ENCODE measurements around the gene WDFY4. TPM values are rescaled to one million over a fixed set of nuclear protein-coding genes. Genes with fewer than 3 reads are reported as not detected.

The WDFY4 gene
- polyA plus RNA-seq, 1 donor from 2014 or later = 78.7 TPM

- no peaks in the 10 kb centered on the region for H3K27me3 Mint-ChIP-seq
- H3K36me3 Mint-ChIP-seq = peaks cover 1% of the 10 kb centered on the region
- H3K27ac Mint-ChIP-seq = no peak overlapping the region
- no peaks in the 10 kb centered on the region for H3K9me3 Mint-ChIP-seq
- H3K4me1 Mint-ChIP-seq = peaks cover 4 to 18% (median 10%) of the 10 kb centered on the region in 3 donors
- no peak overlapping the region for H3K4me3 Mint-ChIP-seq
Measured at GRCh38 chr10:48794074-48794473, 109.4 kb downstream of the WDFY4 start.

DNA sequence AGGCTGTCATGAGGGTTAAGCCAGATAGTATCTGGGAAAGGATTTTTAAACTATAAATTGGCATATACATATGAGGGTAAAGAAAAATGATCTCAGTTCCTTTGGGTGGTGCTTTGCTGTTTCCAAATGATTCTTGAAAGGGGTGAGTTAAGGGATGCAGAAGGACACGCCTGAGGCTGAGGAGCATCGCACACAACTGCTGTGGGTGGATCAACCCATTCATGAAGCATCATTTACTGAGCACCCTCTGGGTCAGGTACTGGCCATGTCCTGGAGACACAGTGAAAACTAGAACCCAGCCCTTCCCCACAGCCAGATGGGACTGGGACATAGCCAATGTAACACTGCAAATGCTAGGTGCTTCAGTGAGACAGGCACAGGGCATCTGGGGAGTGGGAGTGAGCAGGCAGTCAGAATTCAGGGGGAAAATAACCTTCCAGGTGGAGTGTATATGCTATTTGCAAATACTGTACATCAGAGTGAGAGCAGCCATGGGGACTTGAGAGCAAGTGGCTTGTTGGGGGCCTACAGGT, 112.1 kb downstream of the WDFY4 start:
- Mint-ChIP-seq H3K27ac (peak overlapping the region in 1 of 3 donors; percentile 21), H3K9me3 (peaks cover 0 to 4% (median 3%) of the 10 kb centered on the region in 3 donors), H3K4me1 (peaks cover 22 to 33% (median 29%) of the 10 kb centered on the region in 3 donors), H3K27me3 (no peaks in the 10 kb centered on the region), H3K36me3 (no peaks in the 10 kb centered on the region), H3K4me3 (no peak overlapping the region)

DNA sequence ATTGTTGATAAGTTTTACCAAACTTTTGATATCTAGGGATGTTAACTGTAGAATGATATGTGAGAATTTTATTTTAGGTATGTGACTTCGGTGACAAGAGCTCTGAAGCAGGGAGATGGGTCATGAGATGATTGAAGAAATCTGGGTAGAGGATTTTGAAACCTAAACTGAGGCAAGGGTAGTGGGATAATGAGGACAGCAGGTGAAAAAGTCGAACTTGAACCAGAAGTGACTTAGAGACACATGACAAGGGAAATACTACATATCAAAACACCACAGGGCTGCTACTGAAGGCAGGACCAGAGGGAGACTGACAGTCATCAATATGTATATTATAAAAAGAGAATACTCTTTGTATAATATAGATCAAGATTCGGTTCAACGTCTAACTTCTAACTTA, 113.2 kb downstream of the WDFY4 start:
- Mint-ChIP-seq H3K4me3 (no peak overlapping the region), H3K27me3 (no peaks in the 10 kb centered on the region), H3K27ac (peak overlapping the region; percentile 24 to 93 (median 33))

DNA sequence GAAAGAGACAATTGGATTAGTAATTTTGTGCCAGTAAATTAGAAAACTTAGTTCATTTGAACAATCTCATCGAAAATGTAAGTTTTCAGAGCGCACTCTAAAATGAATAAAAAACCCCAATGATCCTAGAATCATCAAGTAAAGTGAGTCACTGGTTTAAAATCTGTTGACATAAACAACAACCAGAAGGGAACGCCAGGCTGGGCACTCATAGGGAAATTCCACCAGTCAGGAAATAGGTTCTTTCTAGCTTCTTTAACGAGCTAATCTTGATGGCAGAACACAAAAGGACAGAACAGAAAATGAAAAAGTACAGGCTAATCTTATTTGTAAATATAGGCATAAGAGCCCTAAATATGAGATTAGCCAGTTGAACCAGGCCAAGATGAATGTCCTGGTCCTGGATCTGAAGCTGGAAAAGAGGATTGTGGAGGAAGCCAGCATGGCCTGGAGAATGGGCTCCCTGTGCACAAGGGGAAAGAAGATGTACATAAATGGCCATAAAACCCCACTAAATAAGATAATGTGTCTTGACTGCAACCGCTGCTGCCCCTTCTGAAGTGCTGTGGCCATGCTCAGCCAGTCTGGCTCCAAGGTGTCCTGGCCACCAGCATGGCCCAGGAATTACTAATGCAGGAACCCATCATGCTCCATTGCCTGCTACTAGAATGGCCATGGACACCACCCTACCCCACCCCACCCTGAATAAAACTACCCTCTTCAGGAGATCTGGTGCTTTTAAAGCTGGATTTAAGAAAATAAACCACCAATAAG, 114.0 kb downstream of the WDFY4 start:
- Mint-ChIP-seq H3K4me3 (peak overlapping the region in 2 of 4 donors; percentile 38 to 82), H3K27me3 (no peaks in the 10 kb centered on the region), H3K27ac (peak overlapping the region; percentile 69 to 93 (median 89))

More for the DNA sequence above, 113.2 kb downstream of the WDFY4 start:
- peaks cover 3% of the 10 kb centered on the region for H3K36me3 Mint-ChIP-seq
- H3K4me1 Mint-ChIP-seq = peaks cover 28 to 39% (median 35%) of the 10 kb centered on the region in 3 donors
- H3K9me3 Mint-ChIP-seq = peaks cover 0 to 4% (median 3%) of the 10 kb centered on the region in 3 donors

GRCh38 chr10:48799341-48800006, 114.8 kb downstream of the WDFY4 start:
- Mint-ChIP-seq H3K4me3 (peak overlapping the region in 3 of 4 donors; percentile 38 to 83 (median 82)), H3K27me3 (no peaks in the 10 kb centered on the region), H3K27ac (peak overlapping the region; percentile 89 to 96 (median 93)), H3K36me3 (peaks cover 5% of the 10 kb centered on the region), H3K4me1 (peaks cover 33 to 45% (median 40%) of the 10 kb centered on the region in 3 donors), H3K9me3 (peaks cover 0 to 4% (median 3%) of the 10 kb centered on the region in 3 donors)

More for the DNA sequence above, 114.0 kb downstream of the WDFY4 start:
- peaks cover 29 to 42% (median 36%) of the 10 kb centered on the region in 3 donors for H3K4me1 Mint-ChIP-seq
- H3K9me3 Mint-ChIP-seq = peaks cover 0 to 4% (median 3%) of the 10 kb centered on the region in 3 donors
- H3K36me3 Mint-ChIP-seq = peaks cover 4% of the 10 kb centered on the region

- Mint-ChIP-seq H3K27me3 (no peaks in the 10 kb centered on the region), H3K36me3 (peaks cover 5% of the 10 kb centered on the region), H3K4me1 (peaks cover 40 to 50% (median 45%) of the 10 kb centered on the region in 3 donors), H3K9me3 (peaks cover 0 to 4% (median 3%) of the 10 kb centered on the region in 3 donors), H3K27ac (peak overlapping the region; percentile 89 to 96 (median 93)), H3K4me3 (peak overlapping the region; percentile 38 to 83 (median 75))
Measured at GRCh38 chr10:48800007-48800675, 115.5 kb downstream of the WDFY4 start.

DNA sequence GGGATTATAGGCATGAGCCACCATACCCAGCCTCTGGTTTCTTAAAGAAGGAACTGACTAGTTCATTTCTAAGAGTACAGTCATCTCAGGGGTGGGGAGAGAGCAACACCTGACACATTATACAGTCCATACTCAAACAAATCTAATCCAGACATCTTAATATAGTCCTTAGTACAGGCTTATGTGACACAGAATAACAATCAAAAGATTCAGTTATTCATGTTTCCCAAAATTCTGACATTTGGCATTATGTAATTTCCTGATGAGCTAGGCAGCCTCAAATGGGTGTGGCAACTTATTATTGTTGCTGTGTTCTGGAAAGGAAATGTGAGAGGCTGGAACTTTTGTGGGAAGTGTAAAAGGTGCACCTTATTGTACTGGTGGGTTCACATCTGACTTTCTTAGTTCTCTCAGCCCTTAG, 116.3 kb downstream of the WDFY4 start:
- Mint-ChIP-seq H3K4me3 (peak overlapping the region in 1 of 4 donors; percentile 53), H3K27me3 (no peaks in the 10 kb centered on the region), H3K9me3 (peaks cover 0 to 4% (median 3%) of the 10 kb centered on the region in 3 donors), H3K4me1 (peaks cover 40 to 50% (median 45%) of the 10 kb centered on the region in 3 donors), H3K27ac (peak overlapping the region; percentile 89 to 96 (median 93)), H3K36me3 (peaks cover 5% of the 10 kb centered on the region)

DNA sequence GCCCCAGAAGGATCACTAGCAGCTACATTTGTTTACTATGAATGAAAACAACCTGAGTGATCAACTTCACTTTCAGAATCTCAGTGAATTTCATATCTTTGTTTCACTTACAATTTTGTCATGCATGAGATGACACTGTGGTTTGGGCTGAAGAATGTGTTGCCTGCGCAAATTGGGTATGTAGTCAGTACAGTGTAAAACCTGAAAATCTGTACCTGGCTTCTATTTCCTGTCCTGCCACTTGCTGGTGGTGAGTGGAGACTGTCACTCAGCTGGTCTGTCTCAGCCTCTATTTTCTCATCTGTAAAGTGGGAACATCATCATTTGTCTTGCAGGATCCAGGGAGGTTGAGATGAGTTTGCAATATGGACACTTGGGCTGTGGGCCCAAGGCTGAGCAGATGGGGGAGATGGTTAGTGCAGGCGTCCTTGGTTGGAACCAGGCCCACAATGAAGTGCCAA, 118.0 kb downstream of the WDFY4 start:
- peak overlapping the region in 3 of 4 donors; percentile 73 to 89 (median 75) for H3K4me3 Mint-ChIP-seq
- H3K9me3 Mint-ChIP-seq = peaks cover 0 to 4% (median 3%) of the 10 kb centered on the region in 3 donors
- H3K36me3 Mint-ChIP-seq = peaks cover 5% of the 10 kb centered on the region
- no peaks in the 10 kb centered on the region for H3K27me3 Mint-ChIP-seq
- peaks cover 40 to 49% (median 45%) of the 10 kb centered on the region in 3 donors for H3K4me1 Mint-ChIP-seq
- peak overlapping the region; percentile 58 to 94 (median 93) for H3K27ac Mint-ChIP-seq

- H3K9me3 Mint-ChIP-seq = peaks cover 0 to 4% (median 3%) of the 10 kb centered on the region in 3 donors
- peaks cover 5% of the 10 kb centered on the region for H3K36me3 Mint-ChIP-seq
- no peaks in the 10 kb centered on the region for H3K27me3 Mint-ChIP-seq
- H3K27ac Mint-ChIP-seq = peak overlapping the region; percentile 59 to 86 (median 82)
- peaks cover 33 to 42% (median 37%) of the 10 kb centered on the region in 3 donors for H3K4me1 Mint-ChIP-seq
- peak overlapping the region in 1 of 4 donors; percentile 54 for H3K4me3 Mint-ChIP-seq
Measured at GRCh38 chr10:48803801-48804584, 119.3 kb downstream of the WDFY4 start.

DNA sequence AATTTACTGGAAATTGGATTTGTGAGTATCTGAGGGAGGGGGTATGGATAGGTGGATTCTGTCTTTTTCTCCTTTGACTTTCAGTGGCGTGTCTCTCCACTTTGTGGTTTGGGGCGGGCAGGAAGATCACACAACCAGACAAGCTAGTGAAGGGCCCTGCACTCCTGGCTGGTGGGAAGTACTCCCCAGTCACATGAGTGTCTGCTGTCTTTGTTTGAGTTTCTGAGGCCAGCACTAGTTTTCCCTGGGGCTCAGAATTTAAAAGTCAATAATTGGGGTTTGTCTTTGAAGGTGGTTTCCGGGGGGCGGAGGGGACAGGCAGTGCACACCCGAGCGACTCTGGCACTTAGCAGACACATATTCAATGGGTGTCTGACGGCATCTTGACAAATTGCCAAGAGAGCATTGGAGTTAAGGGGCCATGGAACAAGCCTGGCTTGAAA, 120.1 kb downstream of the WDFY4 start:
- peaks cover 5% of the 10 kb centered on the region for H3K36me3 Mint-ChIP-seq
- H3K27me3 Mint-ChIP-seq = no peaks in the 10 kb centered on the region
- H3K4me1 Mint-ChIP-seq = peaks cover 25 to 36% (median 29%) of the 10 kb centered on the region in 3 donors
- peak overlapping the region in 2 of 4 donors; percentile 8 to 54 for H3K4me3 Mint-ChIP-seq
- H3K27ac Mint-ChIP-seq = peak overlapping the region; percentile 82 to 88 (median 86)
- peaks cover 0 to 4% (median 3%) of the 10 kb centered on the region in 3 donors for H3K9me3 Mint-ChIP-seq

GRCh38 chr10:48805411-48805810, 120.7 kb downstream of the WDFY4 start:
- Mint-ChIP-seq H3K4me1 (peaks cover 19 to 31% (median 24%) of the 10 kb centered on the region in 3 donors), H3K4me3 (peak overlapping the region in 1 of 4 donors; percentile 15), H3K27ac (peak overlapping the region in 2 of 3 donors; percentile 86 to 88), H3K9me3 (peaks cover 0 to under 1% (median 0%) of the 10 kb centered on the region in 3 donors), H3K36me3 (peaks cover 5% of the 10 kb centered on the region), H3K27me3 (no peaks in the 10 kb centered on the region)

GRCh38 chr10:48805848-48806247, 121.2 kb downstream of the WDFY4 start:
- Mint-ChIP-seq H3K27ac (peak overlapping the region in 2 of 3 donors; percentile 86 to 90), H3K4me3 (peak overlapping the region in 1 of 4 donors; percentile 15), H3K4me1 (peaks cover 17 to 29% (median 23%) of the 10 kb centered on the region in 3 donors), H3K27me3 (no peaks in the 10 kb centered on the region), H3K36me3 (peaks cover 5% of the 10 kb centered on the region), H3K9me3 (no peaks in the 10 kb centered on the region)

- H3K36me3 Mint-ChIP-seq = peaks cover 5% of the 10 kb centered on the region
- peaks cover 17 to 26% (median 20%) of the 10 kb centered on the region in 3 donors for H3K4me1 Mint-ChIP-seq
- H3K9me3 Mint-ChIP-seq = no peaks in the 10 kb centered on the region
- H3K4me3 Mint-ChIP-seq = peak overlapping the region in 1 of 4 donors; percentile 59
- H3K27me3 Mint-ChIP-seq = no peaks in the 10 kb centered on the region
- peak overlapping the region in 1 of 3 donors; percentile 90 for H3K27ac Mint-ChIP-seq
Measured at GRCh38 chr10:48806342-48806741, 121.7 kb downstream of the WDFY4 start.

Measured in IgD-negative memory B cell (primary cell).